Neural progenitor cell (in vitro differentiated cells): ENCODE data around the gene FABP1.

Experiments used
- CTCF ChIP-seq: fragments of 200-600 bp; sonication (generic); IDR thresholded peaks from 2 replicates; pipeline ENCODE4 v1.5.1; 2017; ENCODE audit warnings: antibody characterized with exemption, mild to moderate bottlenecking
- EZH2 ChIP-seq: fragments of 200-600 bp; sonication (generic); IDR thresholded peaks from 2 replicates; pipeline ENCODE4 v1.6.1; 2017; ENCODE audit warnings: antibody characterized with exemption, mild to moderate bottlenecking, moderate library complexity
- EZH2phosphoT487 ChIP-seq: fragments of 200-600 bp; sonication (generic); IDR thresholded peaks from 2 replicates; pipeline ENCODE4 v1.6.1; 2017; ENCODE audit warnings: antibody characterized with exemption

DNA sequence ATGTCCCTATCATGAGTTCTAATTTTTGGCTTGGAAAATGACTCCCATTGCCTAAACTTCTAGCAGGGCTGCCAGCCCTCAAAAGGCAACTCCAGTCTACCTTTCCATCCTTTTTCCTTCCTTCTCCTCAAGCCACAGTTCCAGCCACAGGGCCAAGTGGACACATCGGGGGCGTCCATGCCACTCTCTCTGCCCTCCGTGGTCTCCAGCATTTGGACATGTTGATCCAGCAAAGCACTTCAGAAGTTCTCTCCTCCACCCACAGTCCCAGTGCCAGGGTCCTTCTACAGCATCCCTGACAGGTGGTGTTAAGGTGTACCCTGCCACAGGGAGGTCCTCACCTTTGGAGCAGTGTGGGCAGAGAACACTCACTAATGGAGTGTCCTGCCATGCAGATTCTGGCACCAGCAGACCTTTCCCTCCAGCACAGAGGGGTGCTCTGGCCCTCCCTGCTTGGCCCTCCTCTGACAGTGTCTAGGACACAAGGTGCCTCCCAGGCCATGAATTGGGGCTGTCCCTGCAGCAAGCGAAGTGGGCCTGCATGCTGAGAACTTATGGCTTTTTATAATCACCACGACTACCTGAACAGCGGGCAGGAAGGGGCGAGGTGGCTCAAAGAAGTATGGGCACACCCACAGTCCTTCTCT, 1.6 kb upstream of the FABP1 start:
- TF ChIP-seq CTCF, result no peak
- TF ChIP-seq EZH2phosphoT487, result no peak
- no peak for TF ChIP-seq EZH2
